Endothelial cell (in vitro differentiated cells): ENCODE results near the gene GBP3. TPM values are rescaled to one million over a fixed set of nuclear protein-coding genes. Genes with fewer than 3 reads are reported as not detected.
"Not testable (repeated sequence)": the region's sequence is repeated elsewhere in the genome, so short reads cannot be mapped to it uniquely, and the experiment has no call there.

Experiments used
- DNase-seq: peaks from one replicate; pipeline ENCODE4 v3.0.0; 2021; ENCODE audit warnings: low spot score
- H3K27ac Mint-ChIP-seq: one replicate; pipeline ENCODE4 v1.8.0; 2021; ENCODE audit warnings: mixed read lengths, inconsistent platforms; ENCODE audit not compliant: unreplicated experiment
- H3K27me3 Mint-ChIP-seq: one replicate; pipeline ENCODE4 v1.8.0; 2021; ENCODE audit warnings: mild to moderate bottlenecking, moderate library complexity, mixed read lengths, inconsistent platforms; ENCODE audit not compliant: unreplicated experiment
- H3K36me3 Mint-ChIP-seq: one replicate; pipeline ENCODE4 v1.8.0; 2021; ENCODE audit warnings: mild to moderate bottlenecking, low read depth, mixed read lengths, inconsistent platforms; ENCODE audit not compliant: unreplicated experiment
- H3K4me1 Mint-ChIP-seq: one replicate; pipeline ENCODE4 v1.8.0; 2021; ENCODE audit warnings: mild to moderate bottlenecking, mixed read lengths, inconsistent platforms; ENCODE audit not compliant: unreplicated experiment
- H3K4me3 Mint-ChIP-seq: one replicate; pipeline ENCODE4 v1.8.0; 2021; ENCODE audit warnings: mild to moderate bottlenecking, mixed read lengths, inconsistent platforms; ENCODE audit not compliant: unreplicated experiment
- H3K9me3 Mint-ChIP-seq: one replicate; pipeline ENCODE4 v1.8.0; 2021; ENCODE audit warnings: mixed read lengths, inconsistent platforms; ENCODE audit not compliant: unreplicated experiment
- CTCF ChIP-seq: fragments of 200-600 bp; sonication (generic); IDR thresholded peaks from one replicate; pipeline ENCODE4 v1.5.0; 2021; ENCODE audit warnings: antibody characterized with exemption; ENCODE audit not compliant: unreplicated experiment
- total RNA-seq: library from RNA; stranded (reverse); fragmentation: NEBNext Ultra II Directional; extraction: Animal tissue kit (Norgen Biotek cat#: 25700); gene quantifications from one replicate; pipeline ENCODE4 v1.2.1, GENCODE V29; 2021; ENCODE audit not compliant: unreplicated experiment

Gene GBP3
- total RNA-seq, 1 donor from 2014 or later, result 0.36 TPM

DNA sequence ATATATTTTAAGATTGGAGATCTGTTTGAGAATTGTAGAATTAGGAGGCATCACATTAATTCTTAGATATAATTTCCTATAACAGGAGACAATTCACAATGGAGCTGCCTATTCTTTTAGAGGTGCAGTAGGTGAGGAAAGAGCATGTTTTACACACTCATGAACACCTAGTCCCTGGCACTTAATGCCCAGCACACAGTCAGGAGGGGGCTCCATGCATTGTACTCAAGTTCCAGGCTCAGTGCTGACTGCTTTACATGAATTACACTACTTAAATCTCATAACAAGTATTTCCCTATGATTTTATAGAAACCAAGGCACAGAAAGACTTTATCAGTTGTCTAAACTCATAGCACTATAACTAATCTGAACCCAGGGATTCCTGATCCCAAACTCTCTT is 360 bp upstream of the GBP3 start:
- Mint-ChIP-seq H3K4me3 (no peak overlapping the region), H3K27me3 (peaks cover 1% of the 10 kb centered on the region), H3K4me1 (peaks cover 14% of the 10 kb centered on the region), H3K36me3 (no peaks in the 10 kb centered on the region), H3K27ac (no peak overlapping the region), H3K9me3 (no peaks in the 10 kb centered on the region)
- DNase-seq, result no peak
- no peak for TF ChIP-seq CTCF

DNA sequence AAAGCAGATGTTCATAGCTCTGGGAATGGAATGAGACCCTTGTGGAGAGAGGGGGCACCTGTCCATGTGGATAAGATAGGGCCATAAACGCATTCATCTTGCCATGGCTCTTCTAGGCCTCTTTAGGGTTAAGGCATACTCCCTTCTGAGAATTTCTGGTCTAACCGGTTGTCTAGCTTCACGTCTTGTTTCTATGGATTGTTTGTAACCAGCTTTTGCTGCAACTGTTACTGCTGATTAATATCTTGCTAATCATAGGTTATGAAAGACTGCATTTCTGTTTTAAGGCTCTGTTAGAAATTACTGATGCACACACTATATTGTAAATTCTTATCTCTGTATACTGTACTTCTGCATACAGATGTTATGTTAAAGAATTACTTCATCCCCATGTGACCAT is 4.3 kb downstream of the GBP3 start:
- H3K27ac Mint-ChIP-seq, H3K4me3 Mint-ChIP-seq: not testable (repeated sequence)

DNA sequence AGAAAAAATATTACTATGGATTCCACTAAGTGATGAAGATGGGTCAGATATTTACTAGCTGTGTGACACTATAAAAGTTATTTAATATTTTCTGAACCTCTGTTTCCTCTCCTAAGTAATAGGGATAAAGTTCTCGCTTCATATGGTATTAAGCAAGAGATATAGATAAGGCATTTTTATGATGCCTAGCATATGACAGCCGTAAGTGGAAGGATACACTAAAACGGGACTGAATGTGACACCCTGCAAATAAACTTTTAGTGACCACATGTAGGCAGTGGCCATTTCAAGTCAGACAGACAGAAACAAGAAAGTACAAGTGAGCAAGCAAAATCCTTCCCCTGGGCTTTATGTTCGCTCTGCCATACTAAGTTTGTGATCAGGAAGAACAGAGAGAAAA is 14.2 kb downstream of the GBP3 start:
- DNase-seq, result no peak
- Mint-ChIP-seq H3K36me3 (peaks cover 3% of the 10 kb centered on the region), H3K27me3 (peaks cover 2% of the 10 kb centered on the region), H3K4me3 (no peak overlapping the region), H3K4me1 (peaks cover 8% of the 10 kb centered on the region), H3K27ac (no peak overlapping the region), H3K9me3 (no peaks in the 10 kb centered on the region)
- TF ChIP-seq CTCF, result no peak

More for the DNA sequence above, 4.3 kb downstream of the GBP3 start:
- not testable (repeated sequence) for H3K36me3 Mint-ChIP-seq, H3K9me3 Mint-ChIP-seq, DNase-seq, H3K27me3 Mint-ChIP-seq
- peaks cover 14% of the 10 kb centered on the region for H3K4me1 Mint-ChIP-seq

- peaks cover 19% of the 10 kb centered on the region for H3K4me1 Mint-ChIP-seq
- no peak for TF ChIP-seq CTCF
- no peak overlapping the region for H3K4me3 Mint-ChIP-seq
- no peaks in the 10 kb centered on the region for H3K9me3 Mint-ChIP-seq
- H3K36me3 Mint-ChIP-seq, result peaks cover 3% of the 10 kb centered on the region
- H3K27me3 Mint-ChIP-seq, result peaks cover 3% of the 10 kb centered on the region
- no peak overlapping the region for H3K27ac Mint-ChIP-seq
- no peak for DNase-seq
Observed at GRCh38 chr1:89005286-89006151, 17.1 kb downstream of the GBP3 start.

GRCh38 chr1:89002176-89002575 is 20.5 kb downstream of the GBP3 start:
- peaks cover 25% of the 10 kb centered on the region for H3K4me1 Mint-ChIP-seq

DNA sequence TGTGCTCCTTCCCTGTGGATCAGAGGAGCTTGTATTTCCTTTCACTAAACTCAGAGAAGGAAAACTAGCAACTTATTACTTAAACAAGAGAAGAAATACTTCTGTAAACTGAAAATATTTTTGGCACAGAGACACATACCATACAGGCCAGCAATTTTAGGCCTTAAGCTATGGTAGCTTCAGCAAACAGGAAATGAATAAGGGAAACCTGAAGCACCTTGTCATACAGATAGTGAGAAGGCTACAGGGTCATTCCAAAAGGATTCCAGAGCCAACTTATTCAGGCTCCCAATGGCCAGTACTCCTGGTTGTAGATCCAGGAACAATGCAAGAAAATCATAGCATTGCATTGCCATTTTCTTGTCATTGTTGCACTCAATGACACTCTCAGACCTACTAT is 21.2 kb downstream of the GBP3 start:
- H3K4me3 Mint-ChIP-seq, result no peak overlapping the region
- no peak for DNase-seq
- H3K27me3 Mint-ChIP-seq, result peaks cover 3% of the 10 kb centered on the region
- no peak for TF ChIP-seq CTCF
- peaks cover 25% of the 10 kb centered on the region for H3K4me1 Mint-ChIP-seq
- peak overlapping the region; percentile 83 for H3K27ac Mint-ChIP-seq
- H3K9me3 Mint-ChIP-seq, result no peaks in the 10 kb centered on the region
- H3K36me3 Mint-ChIP-seq, result no peaks in the 10 kb centered on the region

More at GRCh38 chr1:89002176-89002575, 20.5 kb downstream of the GBP3 start:
- H3K36me3 Mint-ChIP-seq, H3K9me3 Mint-ChIP-seq, DNase-seq, H3K4me3 Mint-ChIP-seq, H3K27me3 Mint-ChIP-seq: not testable (repeated sequence)
- H3K27ac Mint-ChIP-seq, result peak overlapping the region; percentile 83
